Activated CD4-positive, alpha-beta T cell treated with anti-CD3 and anti-CD28 coated beads for 48 hours (primary cell): Measurements from ENCODE around the gene MYCT1.

Experiments used
- DNase-seq: peaks from one replicate; pipeline ENCODE4 v3.0.0-alpha.2; 2020

MYCT1 gene

GRCh38 chr6:152726313-152726712, 28.6 kb downstream of the MYCT1 start:
- no peak for DNase-seq

- no peak for DNase-seq
Observed at GRCh38 chr6:152727507-152727906, 29.8 kb downstream of the MYCT1 start.

- no peak for DNase-seq
Observed at GRCh38 chr6:152734630-152735029, 36.9 kb downstream of the MYCT1 start.

GRCh38 chr6:152736687-152737273, 39.1 kb downstream of the MYCT1 start:
- DNase-seq = no peak

GRCh38 chr6:152745509-152746171, 47.9 kb downstream of the MYCT1 start:
- no peak for DNase-seq

GRCh38 chr6:152746172-152746553, 48.5 kb downstream of the MYCT1 start:
- DNase-seq = no peak

GRCh38 chr6:152748843-152749242, 51.1 kb downstream of the MYCT1 start:
- DNase-seq = no peak

- no peak for DNase-seq
Observed at GRCh38 chr6:152749336-152749735, 51.6 kb downstream of the MYCT1 start.

- no peak for DNase-seq
Observed at GRCh38 chr6:152750694-152751093, 53.0 kb downstream of the MYCT1 start, which contains the start of gene VIP. VIP (plus strand) TSS chr6:152750797; CDS start chr6:152752178, 1,381 bp downstream.

GRCh38 chr6:152765331-152765730, 67.6 kb downstream of the MYCT1 start:
- no peak for DNase-seq

- no peak for DNase-seq
Observed at GRCh38 chr6:152769159-152769558, 71.5 kb downstream of the MYCT1 start.

- DNase-seq = no peak
Observed at GRCh38 chr6:152769993-152770392, 72.3 kb downstream of the MYCT1 start.

- no peak for DNase-seq
Observed at GRCh38 chr6:152771061-152771687, 73.5 kb downstream of the MYCT1 start.
